Cerebellar cortex (tissue), 1 donor: ENCODE data around the gene UBE2I.

Experiments used
- DNase-seq: peaks from one replicate; pipeline ENCODE4 v3.0.0-alpha.2; 2015; ENCODE audit warnings: low spot score

UBE2I gene

GRCh38 chr16:1343428-1344242 lies 34.2 kb downstream of the UBE2I start:
- DNase-seq = no peak

DNA sequence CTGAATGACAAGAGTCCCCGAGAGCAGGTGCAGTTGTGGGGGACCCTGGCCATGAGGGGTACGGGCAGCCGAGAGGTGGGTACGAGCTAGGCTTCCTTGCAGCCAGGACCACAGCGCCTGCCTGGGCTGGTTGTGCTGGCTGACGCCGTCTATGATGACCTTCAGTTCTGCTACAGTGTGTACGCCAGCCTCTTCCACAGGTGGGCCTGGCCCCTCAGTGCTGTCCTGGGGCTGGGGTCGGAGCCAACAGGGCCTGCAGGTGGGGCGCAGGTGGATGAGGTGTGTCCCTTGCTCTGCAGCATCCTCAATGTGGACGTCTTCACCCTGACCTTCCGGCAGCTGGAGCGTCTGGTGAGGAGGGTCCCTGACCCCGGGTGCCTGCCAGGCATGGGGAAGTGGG lies 35.1 kb downstream of the UBE2I start:
- DNase-seq = no peak

GRCh38 chr16:1345087-1345486 lies 35.7 kb downstream of the UBE2I start:
- DNase-seq = no peak

GRCh38 chr16:1345651-1346421 lies 36.4 kb downstream of the UBE2I start:
- no peak for DNase-seq

- no peak for DNase-seq
These were observed 37.2 kb downstream of the UBE2I start for GRCh38 chr16:1346422-1347285.

- no peak for DNase-seq
These were observed 37.9 kb downstream of the UBE2I start for GRCh38 chr16:1347286-1347855.

DNA sequence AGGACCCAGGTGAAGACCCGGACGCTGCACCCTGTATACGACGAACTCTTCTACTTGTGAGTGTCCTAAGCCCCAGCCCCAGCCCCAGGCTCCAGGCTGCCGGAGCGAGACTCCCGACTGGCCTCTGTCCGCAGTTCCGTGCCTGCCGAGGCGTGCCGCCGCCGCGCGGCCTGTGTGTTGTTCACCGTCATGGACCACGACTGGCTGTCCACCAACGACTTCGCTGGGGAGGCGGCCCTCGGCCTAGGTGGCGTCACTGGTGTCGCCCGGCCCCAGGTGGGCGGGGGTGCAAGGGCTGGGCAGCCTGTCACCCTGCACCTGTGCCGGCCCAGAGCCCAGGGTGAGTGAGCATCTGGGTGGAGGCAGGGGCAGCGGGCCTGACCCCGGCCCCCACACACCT lies 38.5 kb downstream of the UBE2I start:
- no peak for DNase-seq

DNA sequence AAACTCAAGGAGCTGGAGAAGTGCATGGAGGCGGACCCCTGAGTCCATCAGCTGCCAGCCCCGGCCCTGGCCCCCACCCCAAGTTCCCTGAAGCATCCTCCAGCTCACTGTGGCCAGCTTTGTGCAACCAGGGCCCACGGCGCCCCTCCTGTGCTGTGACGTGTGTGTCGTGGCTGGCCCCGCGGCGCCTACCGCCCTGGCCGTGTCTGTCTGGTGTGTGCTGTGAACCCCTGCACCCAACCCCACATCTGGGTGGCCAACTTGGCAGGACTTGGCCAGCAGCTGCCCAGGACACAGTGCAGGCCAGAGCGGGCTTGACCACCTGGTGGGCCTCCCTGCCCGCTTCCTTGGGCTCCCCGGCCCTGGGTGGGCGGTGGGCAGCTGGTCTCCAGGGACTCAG lies 39.0 kb downstream of the UBE2I start:
- DNase-seq = no peak

GRCh38 chr16:1348926-1349325 lies 39.5 kb downstream of the UBE2I start:
- no peak for DNase-seq

DNA sequence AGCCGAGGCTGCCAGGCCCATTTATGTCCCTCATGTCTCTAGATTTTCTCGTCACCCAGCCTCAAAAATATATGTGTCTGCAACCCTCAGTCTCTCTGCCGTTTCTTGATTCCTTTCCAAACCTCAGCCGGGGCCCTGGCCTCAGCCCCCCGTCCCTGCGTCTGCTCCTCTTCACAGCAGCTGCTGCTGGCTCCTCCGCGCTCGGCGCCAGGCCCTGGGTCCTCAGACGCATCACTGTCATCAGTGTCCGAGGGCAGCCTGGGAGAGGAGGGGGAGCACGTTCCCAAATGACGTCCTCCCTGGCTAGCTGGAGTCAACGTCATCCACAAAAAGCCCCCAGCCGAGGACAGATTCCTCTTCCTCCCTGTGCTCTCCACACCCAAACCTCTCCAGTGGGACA lies 39.9 kb downstream of the UBE2I start:
- DNase-seq = no peak

- DNase-seq = no peak
These were observed 40.5 kb downstream of the UBE2I start for GRCh38 chr16:1349951-1350350.

- no peak for DNase-seq
These were observed 41.3 kb downstream of the UBE2I start for GRCh38 chr16:1350691-1351090.

GRCh38 chr16:1351215-1351581 lies 41.8 kb downstream of the UBE2I start:
- no peak for DNase-seq

GRCh38 chr16:1351582-1352362 lies 42.3 kb downstream of the UBE2I start, which contains the start of the genes GNPTG and TSR3:
Gene GNPTG (plus strand): TSS chr16:1351931. CDS start chr16:1351966, 35 bp downstream.
Gene TSR3 (minus strand): TSS chr16:1351878. CDS start chr16:1351804, 74 bp downstream.
- peak; percentile 68 for DNase-seq

DNA sequence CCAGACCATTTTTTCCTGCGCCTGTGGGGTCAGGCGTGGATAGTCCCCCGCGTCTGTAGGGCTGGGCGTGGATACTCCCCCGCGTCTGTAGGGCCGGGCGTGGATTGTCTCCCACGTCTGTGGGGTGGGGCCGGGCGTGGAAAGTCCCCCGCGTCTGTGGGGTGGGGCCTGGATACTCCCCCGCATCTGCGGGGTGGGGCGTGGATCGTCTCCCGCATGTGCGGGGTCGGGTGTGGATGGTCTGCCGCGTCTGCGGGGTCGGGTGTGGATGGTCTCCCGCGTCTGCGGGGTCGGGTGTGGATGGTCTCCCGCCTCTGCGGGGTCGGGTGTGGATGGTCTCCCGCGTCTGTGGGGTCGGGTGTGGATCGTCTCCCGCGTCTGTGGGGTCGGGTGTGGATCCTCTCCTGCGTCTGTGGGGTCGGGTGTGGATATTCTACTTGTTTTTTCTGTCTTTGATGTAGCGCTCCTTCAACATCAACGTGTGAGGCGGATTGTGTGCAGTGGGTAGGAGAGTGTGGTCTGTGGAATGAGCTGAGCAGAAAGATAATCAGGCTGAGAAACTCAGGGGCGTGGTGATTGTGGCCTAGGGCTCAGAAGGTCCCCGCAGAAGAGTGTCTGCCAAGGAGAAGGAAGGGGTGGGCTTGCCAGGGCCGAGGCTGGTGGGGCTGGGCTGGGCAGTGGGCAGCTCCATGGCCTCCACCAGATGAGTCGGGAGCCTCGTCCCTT lies 45.5 kb downstream of the UBE2I start:
- no peak for DNase-seq

DNA sequence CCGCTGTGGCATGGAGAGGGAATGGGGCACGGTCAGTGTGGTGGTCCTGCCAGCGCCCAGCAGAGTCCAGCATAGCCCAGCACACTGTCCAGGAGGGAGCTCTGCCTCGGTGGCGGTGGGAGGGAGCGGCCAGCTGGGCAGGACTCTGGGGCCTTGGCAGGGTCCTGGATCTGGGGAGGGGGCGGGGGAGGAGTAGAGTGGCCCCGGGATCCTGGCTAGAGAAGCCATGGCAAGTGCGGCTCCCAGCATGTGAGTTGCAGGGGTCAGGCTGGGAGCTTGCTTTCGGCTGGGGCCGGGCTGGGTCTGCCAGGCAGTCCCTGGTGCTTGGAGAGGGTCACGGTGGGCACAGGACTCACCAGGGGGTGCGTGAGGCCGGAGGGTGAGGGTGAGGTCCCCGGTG lies 46.2 kb downstream of the UBE2I start:
- no peak for DNase-seq

GRCh38 chr16:1356061-1356900 lies 46.8 kb downstream of the UBE2I start:
- DNase-seq = no peak

- no peak for DNase-seq
These were observed 48.6 kb downstream of the UBE2I start for GRCh38 chr16:1357906-1358566.
